B cell (primary cell): ENCODE data around the gene ETDB.

Experiments
- EZH2 ChIP-seq: IDR thresholded peaks from 2 replicates; pipeline ENCODE4 v1.6.1; 2012; ENCODE audit warnings: borderline replicate concordance, low read depth, mild to moderate bottlenecking, moderate library complexity, low read length; ENCODE audit not compliant: insufficient read depth, poor library complexity, severe bottlenecking
- TF ChIP-seq, protein P1 (sequence below): fragments of 200-600 bp; IDR thresholded peaks from one replicate; pipeline ENCODE4 v1.8.0; 2022; ENCODE audit warnings: antibody characterized with exemption, mild to moderate bottlenecking

DNA sequence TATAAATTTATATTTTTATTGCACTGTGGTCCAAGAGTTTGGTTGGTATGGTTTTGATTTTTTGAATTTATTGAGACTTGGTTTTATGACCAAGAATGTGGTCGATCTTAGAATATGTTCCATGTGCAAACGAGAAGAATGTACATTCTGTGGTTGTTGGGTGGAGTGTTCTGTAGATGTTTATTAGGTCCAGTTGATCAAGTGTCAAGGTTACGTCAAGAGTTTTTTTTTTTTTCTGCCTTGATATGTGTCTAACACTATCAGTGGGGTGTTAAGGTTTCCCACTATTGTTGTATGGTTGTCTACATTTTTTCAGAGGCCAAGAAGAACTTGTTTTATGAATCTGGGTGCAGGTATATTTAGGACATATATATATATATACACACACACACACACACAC lies 10.8 kb downstream of the ETDB start:
- TF ChIP-seq, protein P1, sequence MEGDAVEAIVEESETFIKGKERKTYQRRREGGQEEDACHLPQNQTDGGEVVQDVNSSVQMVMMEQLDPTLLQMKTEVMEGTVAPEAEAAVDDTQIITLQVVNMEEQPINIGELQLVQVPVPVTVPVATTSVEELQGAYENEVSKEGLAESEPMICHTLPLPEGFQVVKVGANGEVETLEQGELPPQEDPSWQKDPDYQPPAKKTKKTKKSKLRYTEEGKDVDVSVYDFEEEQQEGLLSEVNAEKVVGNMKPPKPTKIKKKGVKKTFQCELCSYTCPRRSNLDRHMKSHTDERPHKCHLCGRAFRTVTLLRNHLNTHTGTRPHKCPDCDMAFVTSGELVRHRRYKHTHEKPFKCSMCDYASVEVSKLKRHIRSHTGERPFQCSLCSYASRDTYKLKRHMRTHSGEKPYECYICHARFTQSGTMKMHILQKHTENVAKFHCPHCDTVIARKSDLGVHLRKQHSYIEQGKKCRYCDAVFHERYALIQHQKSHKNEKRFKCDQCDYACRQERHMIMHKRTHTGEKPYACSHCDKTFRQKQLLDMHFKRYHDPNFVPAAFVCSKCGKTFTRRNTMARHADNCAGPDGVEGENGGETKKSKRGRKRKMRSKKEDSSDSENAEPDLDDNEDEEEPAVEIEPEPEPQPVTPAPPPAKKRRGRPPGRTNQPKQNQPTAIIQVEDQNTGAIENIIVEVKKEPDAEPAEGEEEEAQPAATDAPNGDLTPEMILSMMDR: no peak
- no peak for TF ChIP-seq EZH2
